Hematopoietic multipotent progenitor cell treated with erythropoietin and hydrocortisone succinate and interleukin-3 and kit ligand, for 4 days (in vitro differentiated cells): ENCODE data around the gene CCNF.
"Not testable (repeated sequence)": the region's sequence is repeated elsewhere in the genome, so short reads cannot be mapped to it uniquely, and the experiment has no call there.

Experiments
- DNase-seq: peaks from one replicate; pipeline ENCODE4 v3.0.0-alpha.2; 2015

The CCNF gene

GRCh38 chr16:2472885-2473445, 43.7 kb downstream of the CCNF start:
- no peak for DNase-seq

- peak; percentile 40 for DNase-seq
These were observed 44.2 kb downstream of the CCNF start for GRCh38 chr16:2473446-2473926.

GRCh38 chr16:2473999-2474876, 45.0 kb downstream of the CCNF start:
- peak; percentile 80 for DNase-seq

GRCh38 chr16:2474877-2475412, 45.7 kb downstream of the CCNF start, which contains the start of gene TBC1D24:
TSS of gene TBC1D24 (plus strand) at chr16:2475127. CDS start at chr16:2496149, 21,022 bp downstream.
- peak; percentile 95 for DNase-seq

GRCh38 chr16:2475413-2476344, 46.4 kb downstream of the CCNF start:
- peak; percentile 75 for DNase-seq

GRCh38 chr16:2476345-2476720, 47.1 kb downstream of the CCNF start:
- no peak for DNase-seq

- no peak for DNase-seq
These were observed 47.5 kb downstream of the CCNF start for GRCh38 chr16:2476741-2477140.

GRCh38 chr16:2477327-2477726, 48.1 kb downstream of the CCNF start:
- DNase-seq: no peak

GRCh38 chr16:2478279-2478678, 49.0 kb downstream of the CCNF start:
- peak; percentile 66 for DNase-seq

- DNase-seq: not testable (repeated sequence)
These were observed 50.7 kb downstream of the CCNF start for GRCh38 chr16:2479996-2480395.

GRCh38 chr16:2480948-2481347, 51.7 kb downstream of the CCNF start:
- no peak for DNase-seq

GRCh38 chr16:2481676-2482075, 52.4 kb downstream of the CCNF start:
- DNase-seq: no peak

- DNase-seq: no peak
These were observed 53.0 kb downstream of the CCNF start for GRCh38 chr16:2482249-2482648.

GRCh38 chr16:2482708-2483534, 53.7 kb downstream of the CCNF start:
- DNase-seq: no peak

GRCh38 chr16:2483939-2484897, 55.0 kb downstream of the CCNF start:
- no peak for DNase-seq

GRCh38 chr16:2484898-2485508, 55.8 kb downstream of the CCNF start:
- DNase-seq: no peak

GRCh38 chr16:2485811-2486507, 56.7 kb downstream of the CCNF start:
- no peak for DNase-seq

- peak; percentile 90 for DNase-seq
These were observed 57.6 kb downstream of the CCNF start for GRCh38 chr16:2486645-2487516.

GRCh38 chr16:2487517-2487842, 58.2 kb downstream of the CCNF start:
- DNase-seq: no peak
